DMS79 treated with DMSO at 0.1 percent for 48 hours (cell line): ENCODE data around the gene ULK2.
A peak's percentile ranks its signal among the peaks of the same experiment; 100 is the strongest.
"Not testable (repeated sequence)": the region's sequence is repeated elsewhere in the genome, so short reads cannot be mapped to it uniquely, and the experiment has no call there.

ENCODE experiments used
- DNase-seq: peaks from one replicate; lab custom pipeline; 2025; lab: John Stamatoyannopoulos, UW

ULK2 gene

GRCh38 chr17:19867329-19868078 lies at the start of gene ULK2:
TSS of gene ULK2 (minus strand) at chr17:19867936. CDS start at chr17:19867417, 519 bp downstream.
- peak; percentile 10 for DNase-seq

DNA sequence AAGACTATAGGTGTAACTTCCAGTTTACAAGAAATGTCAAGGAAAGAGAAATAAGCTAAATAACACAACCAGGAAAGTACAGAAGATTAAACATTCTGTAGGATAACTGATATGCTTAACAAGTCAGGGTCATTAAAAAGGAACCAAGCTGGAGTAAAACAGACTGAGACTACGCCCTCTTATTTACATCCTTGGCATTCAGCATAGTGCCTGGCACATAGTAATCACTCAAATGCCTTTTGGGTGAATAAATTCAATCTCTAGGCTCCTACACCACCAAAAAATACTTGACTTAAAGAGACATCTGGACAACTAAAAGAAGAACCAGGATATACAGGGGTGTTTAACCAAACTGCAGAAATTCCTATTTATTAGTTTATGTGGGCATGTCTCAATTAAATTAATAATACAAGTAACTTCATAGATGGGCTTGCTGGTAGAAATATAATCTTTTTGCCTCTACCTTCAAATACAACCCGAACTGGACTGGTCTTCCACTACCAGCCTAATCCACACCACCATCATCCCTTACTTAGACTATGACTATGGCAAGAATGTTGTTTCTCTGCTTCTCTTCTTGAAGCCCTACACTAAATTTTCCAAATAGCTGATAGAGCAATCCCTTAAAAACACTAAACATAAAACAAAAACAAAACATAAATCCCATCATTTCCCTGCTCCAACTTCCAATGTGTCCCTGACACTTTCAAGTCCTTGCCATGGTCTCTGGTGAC lies 47.7 kb upstream of the ULK2 start:
- no peak for DNase-seq

- DNase-seq: no peak
Observed at GRCh38 chr17:19911033-19911432, 43.3 kb upstream of the ULK2 start.

GRCh38 chr17:19909139-19909538 lies 41.4 kb upstream of the ULK2 start:
- DNase-seq: no peak

DNA sequence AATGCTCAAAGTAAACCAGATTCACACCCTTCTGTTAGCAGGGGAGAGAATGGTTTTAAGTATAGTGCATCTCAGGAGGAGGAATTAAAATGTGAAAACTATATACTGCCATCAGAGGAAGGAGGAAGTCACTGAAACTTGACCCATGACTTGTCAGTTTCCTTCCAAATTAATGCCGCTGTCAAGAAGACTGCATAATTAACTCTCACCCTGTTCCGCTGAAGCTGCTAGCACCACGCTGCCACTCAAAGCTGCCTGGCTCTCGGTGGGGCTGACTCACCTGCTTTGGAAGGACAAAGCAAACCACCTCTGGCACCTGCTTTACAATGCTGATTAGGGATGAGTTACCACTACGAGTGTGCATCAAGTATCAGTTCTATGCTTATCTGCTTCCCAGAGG lies 37.8 kb upstream of the ULK2 start:
- DNase-seq: no peak

DNA sequence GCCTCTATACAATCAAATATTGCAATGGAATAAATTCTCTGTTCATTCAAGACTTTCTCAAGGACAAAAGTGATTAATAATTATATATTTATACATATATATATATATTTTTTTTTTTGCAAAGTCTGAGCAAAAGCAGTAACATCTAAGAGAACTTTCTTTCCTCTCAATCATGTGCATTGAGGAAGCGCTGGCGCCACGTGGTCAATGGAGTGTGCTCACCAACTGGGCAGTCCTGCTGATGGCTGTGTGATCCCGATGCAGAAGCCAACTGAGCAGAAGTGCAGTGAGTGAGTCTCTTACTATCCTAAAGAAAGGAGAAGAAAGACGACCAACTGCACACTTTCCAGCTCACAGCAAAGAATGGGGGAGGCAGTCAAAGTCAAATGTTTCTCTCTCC lies 37.2 kb upstream of the ULK2 start:
- no peak for DNase-seq

DNA sequence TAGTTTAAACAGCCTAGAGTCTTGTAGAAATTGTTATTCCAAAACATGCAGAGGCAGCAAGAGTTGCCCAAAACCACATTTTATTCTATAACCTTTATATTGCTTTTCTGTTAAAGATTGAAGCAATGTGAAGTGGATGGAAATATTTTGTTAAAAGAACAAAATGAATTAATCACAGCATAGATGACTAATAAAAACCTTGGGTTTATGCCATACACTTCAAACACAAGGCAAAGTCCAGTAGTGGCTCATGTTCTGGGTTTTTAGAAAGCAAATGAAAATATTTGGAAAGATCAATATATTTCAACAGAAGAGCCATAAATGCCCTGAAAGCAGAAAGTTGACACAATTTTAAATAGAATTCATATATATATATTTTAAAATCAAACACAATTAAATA lies 36.7 kb upstream of the ULK2 start:
- DNase-seq: no peak

GRCh38 chr17:19900809-19901208 lies 33.1 kb upstream of the ULK2 start:
- DNase-seq: no peak

GRCh38 chr17:19897903-19898302 lies 30.2 kb upstream of the ULK2 start:
- DNase-seq: no peak

DNA sequence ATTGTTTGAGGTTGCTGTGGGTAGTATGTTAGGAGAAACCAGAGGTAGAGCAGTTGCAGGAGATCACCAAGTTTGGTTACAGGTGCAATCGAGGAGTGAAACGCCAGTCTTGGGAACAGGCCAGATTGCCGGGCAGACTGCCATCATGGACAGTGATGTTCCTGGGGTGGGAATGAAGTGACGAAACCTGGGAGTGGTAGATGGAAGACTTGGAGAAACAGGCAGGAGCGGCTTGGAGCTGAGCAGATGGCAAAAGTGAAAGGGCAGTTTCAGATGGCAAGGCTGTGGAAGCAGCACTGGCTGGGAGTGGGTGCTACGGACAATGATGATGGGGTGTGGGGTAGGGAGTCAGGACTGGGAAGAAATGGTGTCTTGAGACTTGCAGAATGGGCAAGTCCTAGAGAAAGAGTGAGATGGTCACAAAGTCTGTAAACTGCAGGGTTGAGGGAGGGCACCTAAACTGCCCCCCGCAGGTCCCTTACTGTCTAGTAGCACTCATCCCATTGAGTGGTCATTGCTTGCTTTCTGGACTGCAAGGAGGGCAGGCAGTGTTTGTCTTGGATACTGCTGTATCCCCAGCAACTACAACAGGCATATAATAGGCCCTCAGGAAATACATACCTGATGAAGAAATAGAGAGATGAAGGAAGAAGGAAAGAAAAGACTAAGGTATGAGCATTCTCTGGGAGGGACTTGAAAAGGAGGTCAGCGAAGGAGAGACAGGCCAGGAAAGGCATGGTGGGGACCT lies 29.5 kb upstream of the ULK2 start:
- peak; percentile 8 for DNase-seq

DNA sequence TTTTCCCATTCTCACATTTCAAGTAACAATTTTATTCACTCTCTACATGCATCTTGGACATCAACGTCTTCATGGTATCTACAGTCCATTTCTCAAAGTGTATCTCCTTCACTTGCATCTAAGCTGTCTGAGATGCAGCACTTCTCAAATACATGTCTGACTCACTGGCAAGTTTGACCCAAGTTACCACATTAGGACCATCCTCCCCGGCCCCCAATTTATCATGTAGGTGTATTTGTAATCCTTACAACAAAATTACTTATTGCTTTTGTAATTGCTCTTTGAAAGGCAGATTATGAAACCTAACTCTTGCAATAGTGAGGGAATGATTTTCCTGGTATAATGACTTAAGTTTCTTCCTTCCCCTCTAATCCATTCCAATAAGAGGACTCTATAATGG lies 28.9 kb upstream of the ULK2 start:
- no peak for DNase-seq

GRCh38 chr17:19890554-19890953 lies 22.8 kb upstream of the ULK2 start:
- peak; percentile 8 for DNase-seq

DNA sequence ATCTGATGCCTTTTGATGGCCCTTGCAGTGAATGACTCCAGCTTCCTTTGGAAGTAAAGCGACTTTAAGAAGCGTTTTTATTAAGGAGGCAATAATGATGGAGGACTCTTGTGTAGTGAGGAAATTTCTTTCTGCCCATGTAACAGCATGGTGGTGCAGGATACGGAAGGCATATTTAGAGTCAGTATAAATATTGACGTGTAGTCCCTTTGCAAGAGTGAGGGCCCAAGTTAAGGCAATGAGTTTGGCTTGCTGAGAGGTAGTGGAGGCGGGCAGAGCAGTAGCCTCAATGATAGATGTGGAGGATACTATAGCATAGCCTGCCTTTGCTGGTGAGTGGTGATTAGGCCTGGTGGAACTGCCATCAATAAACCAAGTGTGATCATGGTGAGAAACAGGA lies 22.3 kb upstream of the ULK2 start:
- DNase-seq: not testable (repeated sequence)

- DNase-seq: no peak
Observed at GRCh38 chr17:19886116-19886515, 18.4 kb upstream of the ULK2 start.

GRCh38 chr17:19883537-19884215 lies 15.9 kb upstream of the ULK2 start:
- no peak for DNase-seq

GRCh38 chr17:19880393-19880792 lies 12.7 kb upstream of the ULK2 start:
- DNase-seq: no peak

DNA sequence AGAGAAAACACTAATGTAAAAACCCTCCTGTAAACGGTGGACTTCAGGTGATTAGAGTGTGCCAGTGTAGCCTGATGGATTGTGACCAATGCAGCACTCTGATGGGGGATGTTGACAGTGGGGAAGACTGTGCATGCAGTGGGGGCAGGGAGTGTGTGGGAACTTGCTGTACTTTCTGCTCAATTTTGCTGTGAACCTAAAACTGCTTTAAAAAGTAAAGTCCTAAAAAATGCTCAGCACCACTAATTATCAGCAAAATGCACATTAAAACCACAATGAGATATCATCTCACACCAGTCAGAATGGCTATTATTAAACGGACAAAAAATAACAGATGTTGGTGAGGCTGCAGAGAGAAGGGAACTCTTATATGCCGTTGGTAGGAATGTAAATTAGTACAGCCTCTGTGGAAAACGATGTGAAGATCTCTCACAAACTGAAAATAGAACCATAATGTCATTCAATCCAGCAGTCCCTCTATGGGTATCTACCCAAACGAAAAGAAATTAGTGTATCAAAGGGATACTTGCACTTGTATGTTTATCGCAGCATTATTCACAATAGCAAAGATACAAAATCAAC lies 9.7 kb upstream of the ULK2 start:
- DNase-seq: no peak

DNA sequence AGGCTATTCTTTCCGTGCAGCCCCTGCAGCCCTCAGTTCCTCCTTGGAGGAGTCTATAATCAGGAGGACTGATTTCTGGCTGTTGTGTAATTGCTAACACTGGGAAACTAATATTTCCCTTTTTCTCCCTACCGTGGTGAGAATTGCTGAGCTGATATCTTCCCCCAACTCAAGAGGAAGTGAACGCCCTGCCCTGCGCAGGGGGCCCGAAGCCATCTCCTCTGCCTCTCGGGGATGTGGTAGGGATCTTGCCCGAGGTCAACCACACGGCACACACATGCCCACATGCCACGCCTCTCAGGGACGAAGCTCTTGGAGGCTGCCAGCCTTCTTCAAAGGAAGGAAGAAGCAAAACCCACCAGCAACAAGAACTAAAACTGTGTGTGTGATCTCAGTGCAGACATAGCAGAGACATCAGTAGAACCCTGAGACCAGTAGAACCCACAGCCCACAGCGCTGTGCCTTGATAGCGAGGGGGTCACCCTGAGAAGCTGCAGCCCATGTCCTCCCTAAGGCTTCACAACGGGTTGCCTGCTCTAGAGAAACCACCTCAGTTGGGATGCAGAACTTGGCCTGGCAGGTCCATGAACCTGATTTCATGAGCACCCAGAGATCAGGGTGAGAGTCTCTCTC lies 8.9 kb upstream of the ULK2 start:
- no peak for DNase-seq

- DNase-seq: no peak
Observed at GRCh38 chr17:19874256-19874655, 6.5 kb upstream of the ULK2 start.

DNA sequence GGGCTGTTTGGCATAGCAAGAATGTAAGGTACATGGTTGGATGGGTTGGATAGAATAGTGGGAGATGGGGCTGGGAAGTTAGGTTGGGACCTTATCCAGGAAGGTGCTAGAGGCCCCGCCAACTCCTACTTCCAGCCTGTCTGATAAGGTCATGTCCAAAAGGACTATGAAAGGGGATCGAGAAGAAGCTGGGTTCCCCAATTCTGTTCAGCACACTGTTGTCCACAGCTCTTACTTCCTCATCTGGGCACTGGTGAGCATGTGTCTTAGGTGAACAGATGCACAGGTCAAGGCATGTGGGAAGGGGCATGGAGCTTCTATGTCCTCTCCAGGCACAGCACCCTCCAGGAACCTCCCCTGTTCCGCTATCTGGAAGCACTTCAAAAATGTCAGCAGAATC lies 5.6 kb upstream of the ULK2 start:
- no peak for DNase-seq

DNA sequence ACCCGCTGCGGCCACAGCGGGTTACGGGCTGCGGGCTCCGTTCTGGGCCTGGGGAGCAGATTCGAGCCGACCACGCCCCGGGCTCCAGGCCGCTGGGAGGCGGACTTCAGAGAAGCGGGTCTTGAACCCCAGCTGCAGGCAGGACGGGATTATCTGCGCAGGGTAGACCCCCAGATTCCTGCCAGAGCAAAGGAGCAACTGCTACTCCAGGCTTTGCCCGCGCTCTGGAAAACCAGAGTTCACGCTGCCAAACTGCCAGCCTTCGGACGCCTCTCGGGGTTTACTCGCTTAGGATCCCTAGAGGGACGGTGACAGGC lies 301 bp upstream of the ULK2 start:
- no peak for DNase-seq

DNA sequence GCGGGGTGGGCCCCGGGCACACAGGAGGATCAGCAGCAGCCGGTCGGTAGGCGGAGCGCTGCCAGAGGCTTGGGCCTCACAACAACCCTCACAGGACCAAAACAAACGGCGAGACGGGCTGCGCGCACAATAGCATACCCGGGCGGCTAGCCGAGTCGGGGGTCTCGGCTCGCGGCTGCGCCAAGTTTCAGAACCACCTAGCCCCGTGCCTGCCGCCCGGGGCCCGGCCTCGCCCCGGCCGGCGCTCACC lies 732 bp downstream of the ULK2 start:
- DNase-seq: peak; percentile 10
